Stimulated activated CD8-positive, alpha-beta memory T cell treated with anti-CD3 and anti-CD28 coated beads, Interleukin-2, amount 100 ng/mL, for 1 hour (primary cell): ENCODE data around the gene SORCS2.
"Not testable (repeated sequence)": the region's sequence is repeated elsewhere in the genome, so short reads cannot be mapped to it uniquely, and the experiment has no call there.

Experiments
- DNase-seq, 2 donors: peaks; one replicate each; pipeline ENCODE4 v3.0.0-alpha.2; 2020; ENCODE audit warnings: low read depth in 2 of 2

The SORCS2 gene

GRCh38 chr4:7199771-7200441 lies 7.6 kb downstream of the SORCS2 start:
- DNase-seq, result no peak

- no peak for DNase-seq
These were observed 8.5 kb downstream of the SORCS2 start for GRCh38 chr4:7200801-7201200.

GRCh38 chr4:7201420-7202305 lies 9.3 kb downstream of the SORCS2 start:
- no peak for DNase-seq

DNA sequence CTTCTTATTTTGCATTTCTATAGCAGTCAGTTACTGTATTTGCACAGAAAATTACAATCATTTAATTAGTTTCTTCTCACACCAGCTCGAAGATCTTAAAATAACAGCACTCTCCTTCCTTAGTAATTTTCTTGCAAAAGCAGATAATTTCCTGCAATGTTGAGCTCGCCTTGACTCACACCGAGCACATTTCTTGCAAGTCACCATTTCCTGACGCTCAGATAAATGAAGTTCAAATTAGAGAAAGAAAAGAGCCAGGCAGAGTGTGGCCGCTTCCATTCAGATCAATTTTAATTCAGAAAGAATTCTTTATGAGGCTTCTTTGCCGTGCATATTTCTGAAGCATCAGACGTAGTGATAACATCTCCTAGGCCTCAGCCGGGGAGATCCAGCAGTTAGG lies 10.1 kb downstream of the SORCS2 start:
- no peak for DNase-seq

- no peak for DNase-seq
These were observed 12.5 kb downstream of the SORCS2 start for GRCh38 chr4:7204656-7205387.

- no peak for DNase-seq
These were observed 14.0 kb downstream of the SORCS2 start for GRCh38 chr4:7206385-7206784.

DNA sequence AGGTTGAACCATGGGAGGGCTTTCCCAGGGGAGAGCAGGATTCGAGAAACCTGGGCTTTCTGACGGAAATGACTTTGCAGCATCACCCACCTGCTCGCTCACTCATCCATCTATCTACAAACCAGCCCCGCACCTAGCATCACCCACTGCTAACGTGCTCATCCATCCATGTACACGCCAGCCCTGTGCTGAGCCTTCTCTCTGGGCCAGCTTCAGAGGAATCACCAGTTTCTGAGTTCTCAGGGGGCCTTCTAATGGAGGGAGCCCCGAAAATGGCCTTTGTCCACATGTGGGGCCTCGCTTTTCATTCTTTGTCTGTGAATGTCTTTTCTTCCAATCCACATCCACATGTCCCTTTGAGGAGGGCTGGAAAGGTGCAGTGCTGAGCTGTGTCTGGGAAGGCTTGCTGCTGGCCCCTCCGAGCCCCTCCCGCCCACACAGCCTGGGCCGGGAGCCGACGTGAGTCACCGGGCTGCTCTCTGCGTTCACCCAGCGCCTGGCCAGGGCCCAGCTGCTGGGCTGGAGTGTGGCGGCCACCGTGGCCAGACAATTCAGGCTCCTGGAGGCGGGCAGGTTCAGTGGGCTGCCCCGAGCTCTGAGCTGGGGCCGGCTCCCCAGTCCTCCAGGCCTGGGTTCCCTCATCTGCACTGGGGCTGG lies 14.7 kb downstream of the SORCS2 start:
- no peak for DNase-seq

- no peak for DNase-seq
These were observed 15.4 kb downstream of the SORCS2 start for GRCh38 chr4:7207628-7208231.

GRCh38 chr4:7208509-7209451 lies 16.4 kb downstream of the SORCS2 start:
- no peak for DNase-seq

DNA sequence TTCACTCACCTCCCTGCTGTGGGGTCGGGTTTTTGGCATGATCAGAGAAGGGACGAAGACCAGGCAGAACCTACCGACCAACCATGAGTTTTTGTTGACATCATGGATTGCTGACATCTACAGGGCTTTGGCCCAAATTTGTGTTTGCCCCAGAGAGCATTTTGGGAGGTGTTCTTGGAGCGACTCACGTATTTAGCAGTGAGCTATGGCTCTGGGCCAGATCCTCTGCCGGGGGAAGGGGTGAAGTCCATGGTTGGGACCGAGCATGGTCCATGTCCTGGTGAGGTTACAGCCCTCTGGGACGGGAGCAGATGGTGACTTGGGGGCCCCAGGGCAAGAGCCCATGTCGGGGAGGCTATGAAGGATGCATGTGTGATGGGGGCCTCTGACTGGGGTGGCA lies 17.4 kb downstream of the SORCS2 start:
- no peak for DNase-seq

GRCh38 chr4:7210824-7211223 lies 18.5 kb downstream of the SORCS2 start:
- DNase-seq, result no peak

GRCh38 chr4:7212101-7212674 lies 19.9 kb downstream of the SORCS2 start:
- no peak for DNase-seq

GRCh38 chr4:7212921-7213320 lies 20.6 kb downstream of the SORCS2 start:
- DNase-seq, result no peak

- DNase-seq, result no peak
These were observed 21.5 kb downstream of the SORCS2 start for GRCh38 chr4:7213807-7214206.

- DNase-seq, result no peak
These were observed 22.0 kb downstream of the SORCS2 start for GRCh38 chr4:7214359-7214758.

- DNase-seq, result not testable (repeated sequence)
These were observed 22.8 kb downstream of the SORCS2 start for GRCh38 chr4:7215187-7215586.

GRCh38 chr4:7217039-7217438 lies 24.7 kb downstream of the SORCS2 start:
- DNase-seq, result no peak

- no peak for DNase-seq
These were observed 25.4 kb downstream of the SORCS2 start for GRCh38 chr4:7217474-7218321.

DNA sequence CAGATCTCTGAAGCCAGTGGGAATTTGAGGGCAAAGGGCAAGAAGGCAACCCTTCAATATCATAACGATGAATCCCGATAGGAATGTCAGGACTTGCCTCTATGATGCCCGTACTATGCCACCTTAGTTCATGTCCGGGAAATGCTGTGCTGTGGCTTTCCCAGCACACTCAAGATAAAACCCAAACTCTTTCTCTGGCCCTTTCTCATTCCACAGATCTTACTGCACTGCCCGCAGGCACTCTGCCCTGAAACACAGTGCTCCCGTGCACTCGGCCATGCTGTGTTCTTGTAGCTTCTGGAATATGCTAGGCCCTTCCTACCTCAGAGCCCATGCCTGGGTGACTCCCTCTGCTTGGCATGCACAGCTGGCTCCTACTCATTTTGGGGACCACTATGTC lies 26.3 kb downstream of the SORCS2 start:
- DNase-seq, result no peak
